Omental fat pad (tissue), 4 donors: ENCODE data around the gene SPTBN4. TPM values are rescaled to one million over a fixed set of nuclear protein-coding genes. Genes with fewer than 3 reads are reported as not detected.
"Not testable (repeated sequence)": the region's sequence is repeated elsewhere in the genome, so short reads cannot be mapped to it uniquely, and the experiment has no call there.

Experiments
- ATAC-seq: fragments of 150-250 bp; one replicate; pipeline ENCODE4 v1.9.1; 2016; ENCODE audit warnings: mild to moderate bottlenecking, moderate library complexity; ENCODE audit not compliant: low FRiP score
- DNase-seq: peaks from one replicate; pipeline ENCODE4 v3.0.0-alpha.2; 2019; ENCODE audit warnings: low spot score
- total RNA-seq, 4 donors: library from RNA; depleted of rRNA; stranded (reverse); fragments of >200 nt; gene quantifications; one replicate each; pipeline ENCODE4 v1.1.0, GENCODE V29; 2016
- TF ChIP-seq, protein P1 (sequence below), 3 donors: fragments of 450-650 bp; IDR thresholded peaks; one replicate each; pipeline ENCODE4 v1.5.1; 2016 to 2017; ENCODE audit warnings: antibody characterized with exemption in 3 of 3, mild to moderate bottlenecking in 3 of 3, moderate library complexity in 2 of 3

Gene SPTBN4
- total RNA-seq, 4 donors from 2014 or later: 1.4 to 3.2 (median 3.0) TPM

DNA sequence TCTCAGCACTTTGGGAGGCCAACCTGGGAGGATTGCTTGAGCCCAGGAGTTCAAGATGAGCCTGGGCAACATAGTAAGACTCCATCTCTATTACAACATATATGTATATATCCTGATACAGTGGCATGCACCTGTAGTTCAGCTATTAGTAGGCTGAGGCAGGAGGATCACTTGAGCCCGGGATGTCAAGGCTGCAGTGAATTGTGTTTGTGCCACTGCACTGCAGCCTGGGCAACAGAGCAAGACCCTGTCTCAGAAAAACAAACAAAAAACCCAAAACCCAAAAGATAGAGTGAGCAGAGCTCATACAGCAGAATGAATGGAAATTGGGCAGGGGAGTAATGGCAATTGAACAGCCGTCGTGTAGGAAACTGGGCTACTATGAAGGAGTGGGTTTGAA lies 92.6 kb downstream of the SPTBN4 start:
- TF ChIP-seq, protein P1, sequence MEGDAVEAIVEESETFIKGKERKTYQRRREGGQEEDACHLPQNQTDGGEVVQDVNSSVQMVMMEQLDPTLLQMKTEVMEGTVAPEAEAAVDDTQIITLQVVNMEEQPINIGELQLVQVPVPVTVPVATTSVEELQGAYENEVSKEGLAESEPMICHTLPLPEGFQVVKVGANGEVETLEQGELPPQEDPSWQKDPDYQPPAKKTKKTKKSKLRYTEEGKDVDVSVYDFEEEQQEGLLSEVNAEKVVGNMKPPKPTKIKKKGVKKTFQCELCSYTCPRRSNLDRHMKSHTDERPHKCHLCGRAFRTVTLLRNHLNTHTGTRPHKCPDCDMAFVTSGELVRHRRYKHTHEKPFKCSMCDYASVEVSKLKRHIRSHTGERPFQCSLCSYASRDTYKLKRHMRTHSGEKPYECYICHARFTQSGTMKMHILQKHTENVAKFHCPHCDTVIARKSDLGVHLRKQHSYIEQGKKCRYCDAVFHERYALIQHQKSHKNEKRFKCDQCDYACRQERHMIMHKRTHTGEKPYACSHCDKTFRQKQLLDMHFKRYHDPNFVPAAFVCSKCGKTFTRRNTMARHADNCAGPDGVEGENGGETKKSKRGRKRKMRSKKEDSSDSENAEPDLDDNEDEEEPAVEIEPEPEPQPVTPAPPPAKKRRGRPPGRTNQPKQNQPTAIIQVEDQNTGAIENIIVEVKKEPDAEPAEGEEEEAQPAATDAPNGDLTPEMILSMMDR (IDR thresholded peaks at IDR 0.05): no peak
- no peak for ATAC-seq
- DNase-seq: no peak

DNA sequence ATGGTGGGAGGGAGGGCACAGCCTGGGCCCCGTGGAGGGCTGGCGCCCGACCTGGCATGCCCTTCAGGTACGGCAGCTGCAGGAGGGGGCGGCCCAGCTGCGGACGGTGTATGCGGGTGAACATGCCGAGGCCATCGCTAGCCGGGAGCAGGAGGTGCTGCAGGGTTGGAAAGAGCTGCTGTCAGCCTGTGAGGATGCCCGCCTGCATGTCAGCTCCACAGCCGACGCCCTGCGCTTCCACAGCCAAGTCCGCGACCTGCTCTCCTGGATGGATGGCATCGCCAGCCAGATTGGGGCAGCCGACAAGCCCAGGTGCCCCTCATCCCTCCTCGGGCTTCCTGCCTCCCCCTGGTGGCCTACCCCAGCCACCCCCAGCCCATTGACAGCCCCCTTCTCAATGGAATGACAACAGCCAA lies 93.3 kb downstream of the SPTBN4 start:
- DNase-seq (no peak), ATAC-seq (no peak)
- TF ChIP-seq, protein P1 (IDR thresholded peaks at IDR 0.05): no peak

- DNase-seq (no peak), ATAC-seq (no peak)
- TF ChIP-seq, protein P1 (IDR thresholded peaks at IDR 0.05): no peak
Observed at GRCh38 chr19:40561947-40562346, 95.1 kb downstream of the SPTBN4 start.

GRCh38 chr19:40564535-40564934 lies 97.7 kb downstream of the SPTBN4 start:
- ATAC-seq, DNase-seq: not testable (repeated sequence)

DNA sequence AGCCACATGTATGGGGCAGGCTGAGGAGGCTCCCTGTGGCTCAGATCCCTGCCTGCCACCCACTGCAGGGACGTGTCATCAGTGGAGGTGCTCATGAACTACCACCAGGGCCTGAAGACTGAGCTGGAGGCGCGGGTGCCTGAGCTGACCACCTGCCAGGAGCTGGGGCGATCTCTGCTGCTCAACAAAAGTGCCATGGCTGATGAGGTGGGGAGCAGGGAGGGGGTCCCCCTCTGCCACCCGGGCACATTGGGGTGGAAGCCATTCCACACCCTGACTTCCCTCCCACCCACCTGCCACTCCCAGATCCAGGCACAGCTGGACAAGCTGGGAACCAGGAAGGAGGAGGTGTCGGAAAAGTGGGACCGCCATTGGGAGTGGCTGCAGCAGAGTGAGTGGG lies 98.6 kb downstream of the SPTBN4 start:
- TF ChIP-seq, protein P1 (IDR thresholded peaks at IDR 0.05): no peak
- no peak for ATAC-seq
- DNase-seq: no peak

DNA sequence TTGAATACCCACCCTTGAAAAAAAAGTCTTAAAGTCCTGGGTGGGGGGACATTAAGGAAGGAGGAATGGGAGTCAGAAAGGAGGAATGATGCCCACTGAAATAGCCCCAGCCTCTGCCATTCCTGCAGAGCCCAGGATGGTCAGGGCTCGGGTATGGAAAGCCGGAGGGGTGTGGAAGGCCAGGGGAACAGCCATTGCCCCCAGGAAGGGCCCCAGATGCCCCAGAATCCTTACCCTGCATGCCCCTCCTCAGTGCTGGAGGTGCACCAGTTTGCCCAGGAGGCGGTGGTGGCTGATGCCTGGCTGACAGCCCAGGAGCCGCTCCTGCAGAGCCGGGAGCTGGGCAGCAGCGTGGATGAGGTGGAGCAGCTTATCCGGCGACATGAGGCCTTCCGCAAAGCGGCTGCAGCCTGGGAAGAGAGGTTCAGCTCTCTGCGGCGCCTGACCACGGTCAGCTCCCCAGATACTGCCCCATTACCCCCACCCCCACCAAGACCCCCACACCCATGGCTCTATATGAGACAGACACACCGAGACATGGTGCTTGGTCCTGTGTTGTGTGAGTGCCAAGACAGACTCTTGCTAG lies 99.2 kb downstream of the SPTBN4 start:
- DNase-seq: no peak
- TF ChIP-seq, protein P1 (IDR thresholded peaks at IDR 0.05): no peak
- no peak for ATAC-seq

GRCh38 chr19:40567040-40567749 lies 100.4 kb downstream of the SPTBN4 start:
- TF ChIP-seq, protein P1 (IDR thresholded peaks at IDR 0.05): no peak
- ATAC-seq (no peak), DNase-seq (no peak)
